ENCODE measurements around the gene USP25. TPM values are rescaled to one million over a fixed set of nuclear protein-coding genes. Genes with fewer than 3 reads are reported as not detected.

The USP25 gene
- total RNA-seq, 3 donors from 2014 or later: 52.8 to 78.4 (median 53.0) TPM

- DNase-seq (ENCODE audit: low spot score in 2 of 2): no peak
- no peak overlapping the region for H3K4me3 ChIP-seq
- no peaks in the 10 kb centered on the region for H3K9me3 ChIP-seq
- no peaks in the 10 kb centered on the region for H3K36me3 ChIP-seq
- TF ChIP-seq CTCF (IDR thresholded peaks at IDR 0.05): no peak
- intact Hi-C loops (cut with DNase I; ENCODE audit: low total_unique reads): loop anchor here (10.0 kb wide), 1 partner anchor 491 kb away; no protein-coding TSS in a partner anchor
- no peaks in the 10 kb centered on the region for H3K27me3 ChIP-seq
- no peak overlapping the region for H3K27ac ChIP-seq
- no peaks in the 10 kb centered on the region for H3K4me1 ChIP-seq
Measured at GRCh38 chr21:15775981-15776380, 46.2 kb downstream of the USP25 start.

- intact Hi-C loops (cut with DNase I; ENCODE audit: low total_unique reads): loop anchor here (10.0 kb wide), 1 partner anchor 492 kb away; no protein-coding TSS in a partner anchor
- H3K4me3 ChIP-seq: no peak overlapping the region
- no peaks in the 10 kb centered on the region for H3K27me3 ChIP-seq
- DNase-seq (ENCODE audit: low spot score in 2 of 2): no peak
- H3K27ac ChIP-seq: no peak overlapping the region
- no peaks in the 10 kb centered on the region for H3K4me1 ChIP-seq
- no peaks in the 10 kb centered on the region for H3K36me3 ChIP-seq
- TF ChIP-seq POLR2A (IDR thresholded peaks at IDR 0.05) (no peak), POLR2AphosphoS5 (IDR thresholded peaks at IDR 0.05) (no peak), CTCF (IDR thresholded peaks at IDR 0.05) (no peak)
- H3K9me3 ChIP-seq: no peaks in the 10 kb centered on the region
Measured at GRCh38 chr21:15776818-15777217, 47.0 kb downstream of the USP25 start.

- no peak for TF ChIP-seq POLR2A (IDR thresholded peaks at IDR 0.05)
- TF ChIP-seq POLR2AphosphoS5 (IDR thresholded peaks at IDR 0.05): no peak
- TF ChIP-seq CTCF (IDR thresholded peaks at IDR 0.05): no peak
- no peak for DNase-seq (ENCODE audit: low spot score in 2 of 2)
- intact Hi-C loops (cut with DNase I; ENCODE audit: low total_unique reads): no loop called here
Measured at GRCh38 chr21:15781986-15782385, 52.2 kb downstream of the USP25 start.

GRCh38 chr21:15788847-15789523, 59.2 kb downstream of the USP25 start:
- TF ChIP-seq POLR2A (IDR thresholded peaks at IDR 0.05): no peak
- no peak for TF ChIP-seq CTCF (IDR thresholded peaks at IDR 0.05)
- TF ChIP-seq POLR2AphosphoS5 (IDR thresholded peaks at IDR 0.05): no peak
- Histone ChIP-seq H3K4me3 (no peak overlapping the region), H3K27ac (no peak overlapping the region), H3K27me3 (no peaks in the 10 kb centered on the region), H3K9me3 (no peaks in the 10 kb centered on the region), H3K36me3 (no peaks in the 10 kb centered on the region), H3K4me1 (no peaks in the 10 kb centered on the region)
- intact Hi-C loops (cut with DNase I; ENCODE audit: low total_unique reads): no loop called here
- no peak for DNase-seq (ENCODE audit: low spot score in 2 of 2)

More at GRCh38 chr21:15781986-15782385, 52.2 kb downstream of the USP25 start:
- Histone ChIP-seq H3K4me1 (no peaks in the 10 kb centered on the region), H3K9me3 (no peaks in the 10 kb centered on the region), H3K27me3 (no peaks in the 10 kb centered on the region), H3K36me3 (no peaks in the 10 kb centered on the region), H3K27ac (no peak overlapping the region), H3K4me3 (no peak overlapping the region)

- H3K9me3 ChIP-seq: no peaks in the 10 kb centered on the region
- intact Hi-C loops (cut with DNase I; ENCODE audit: low total_unique reads): no loop called here
- no peak for DNase-seq (ENCODE audit: low spot score in 2 of 2)
- H3K4me3 ChIP-seq: no peak overlapping the region
- no peak for TF ChIP-seq CTCF (IDR thresholded peaks at IDR 0.05)
- TF ChIP-seq POLR2A (IDR thresholded peaks at IDR 0.05): no peak
- TF ChIP-seq POLR2AphosphoS5 (IDR thresholded peaks at IDR 0.05): no peak
- no peaks in the 10 kb centered on the region for H3K4me1 ChIP-seq
- no peaks in the 10 kb centered on the region for H3K36me3 ChIP-seq
- H3K27ac ChIP-seq: no peak overlapping the region
- no peaks in the 10 kb centered on the region for H3K27me3 ChIP-seq
Measured at GRCh38 chr21:15793109-15793508, 63.3 kb downstream of the USP25 start.

All from breast epithelium (tissue), 4 donors.